Erythroblast (primary cell): Measurements from ENCODE around the gene CD276.

Experiments
- GATA1 ChIP-seq: IDR thresholded peaks from 2 replicates; pipeline ENCODE4 v1.6.1; 2011; ENCODE audit warnings: low read depth, mild to moderate bottlenecking, control low read depth, low read length, moderate library complexity
- POLR2A ChIP-seq: IDR thresholded peaks from 2 replicates; pipeline ENCODE4 v1.6.1; 2011; ENCODE audit warnings: mild to moderate bottlenecking, low read length

- TF ChIP-seq POLR2A: no peak
- TF ChIP-seq GATA1: no peak
These were observed 12.9 kb downstream of the CD276 start for GRCh38 chr15:73697033-73697467.
